ENCODE data around the gene CFAP410.

DNA sequence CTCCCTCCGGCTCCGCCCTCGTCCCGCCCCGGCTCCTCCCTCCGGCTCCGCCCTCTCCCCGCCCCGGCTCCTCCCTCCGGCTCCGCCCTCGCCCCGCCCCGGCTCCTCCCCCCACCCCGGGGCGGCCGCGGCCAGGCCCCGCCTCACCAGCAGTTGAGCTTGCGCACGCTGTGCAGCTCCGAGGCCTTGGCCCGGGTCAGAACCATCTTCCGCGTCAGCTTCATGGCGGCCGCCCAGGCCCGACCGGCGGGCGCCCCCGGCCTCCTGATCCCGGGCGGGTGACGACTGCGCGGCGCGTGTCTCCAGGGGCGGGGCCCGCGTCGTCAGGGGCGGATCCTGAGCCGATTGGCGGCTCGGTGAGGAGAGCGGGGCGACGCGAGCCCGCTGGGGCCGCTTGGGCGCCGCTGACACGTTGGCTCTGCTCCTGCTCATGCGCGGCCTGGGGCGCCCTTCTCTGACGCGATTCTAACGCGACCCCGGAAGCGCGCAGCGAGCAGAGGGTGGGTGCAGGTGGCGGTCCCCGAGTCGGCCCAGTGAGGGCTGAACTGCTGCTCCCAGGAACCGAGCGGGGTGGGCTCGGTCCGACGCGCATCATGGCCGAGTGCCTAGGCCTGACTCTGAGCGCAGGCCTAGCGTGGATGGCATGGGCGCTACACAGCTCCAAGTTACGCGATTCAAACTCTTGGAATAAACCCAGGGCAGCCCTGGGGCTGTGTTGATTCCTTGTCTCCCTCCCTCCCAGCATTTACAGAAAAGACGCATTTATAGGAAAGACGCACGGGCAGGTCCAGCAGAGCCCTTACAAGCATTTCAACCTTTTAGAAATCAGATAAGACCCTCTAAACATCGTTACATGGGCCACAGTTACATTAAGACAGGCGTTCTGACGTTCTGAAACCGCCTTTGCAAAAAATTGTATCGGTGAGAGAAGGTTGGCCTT, at the start of gene CFAP410:
- TF ChIP-seq, protein P1, sequence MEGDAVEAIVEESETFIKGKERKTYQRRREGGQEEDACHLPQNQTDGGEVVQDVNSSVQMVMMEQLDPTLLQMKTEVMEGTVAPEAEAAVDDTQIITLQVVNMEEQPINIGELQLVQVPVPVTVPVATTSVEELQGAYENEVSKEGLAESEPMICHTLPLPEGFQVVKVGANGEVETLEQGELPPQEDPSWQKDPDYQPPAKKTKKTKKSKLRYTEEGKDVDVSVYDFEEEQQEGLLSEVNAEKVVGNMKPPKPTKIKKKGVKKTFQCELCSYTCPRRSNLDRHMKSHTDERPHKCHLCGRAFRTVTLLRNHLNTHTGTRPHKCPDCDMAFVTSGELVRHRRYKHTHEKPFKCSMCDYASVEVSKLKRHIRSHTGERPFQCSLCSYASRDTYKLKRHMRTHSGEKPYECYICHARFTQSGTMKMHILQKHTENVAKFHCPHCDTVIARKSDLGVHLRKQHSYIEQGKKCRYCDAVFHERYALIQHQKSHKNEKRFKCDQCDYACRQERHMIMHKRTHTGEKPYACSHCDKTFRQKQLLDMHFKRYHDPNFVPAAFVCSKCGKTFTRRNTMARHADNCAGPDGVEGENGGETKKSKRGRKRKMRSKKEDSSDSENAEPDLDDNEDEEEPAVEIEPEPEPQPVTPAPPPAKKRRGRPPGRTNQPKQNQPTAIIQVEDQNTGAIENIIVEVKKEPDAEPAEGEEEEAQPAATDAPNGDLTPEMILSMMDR (IDR thresholded peaks at IDR 0.05), result no peak
- peak; percentile 12 to 96 for TF ChIP-seq POLR2A (IDR thresholded peaks at IDR 0.05)

Measured in heart left ventricle (tissue), 13 donors.